SH-SY5Y (cell line): ENCODE results near the gene GRIK1.

Experiments
- GATA2 ChIP-seq: IDR thresholded peaks from 2 replicates; pipeline ENCODE4 v1.6.1; 2011; ENCODE audit warnings: mild to moderate bottlenecking, low read depth, low read length
- GATA3 ChIP-seq: IDR thresholded peaks from 2 replicates; pipeline ENCODE4 v1.6.1; 2011; ENCODE audit warnings: low read depth, mild to moderate bottlenecking, low read length, moderate library complexity

GRIK1 gene

DNA sequence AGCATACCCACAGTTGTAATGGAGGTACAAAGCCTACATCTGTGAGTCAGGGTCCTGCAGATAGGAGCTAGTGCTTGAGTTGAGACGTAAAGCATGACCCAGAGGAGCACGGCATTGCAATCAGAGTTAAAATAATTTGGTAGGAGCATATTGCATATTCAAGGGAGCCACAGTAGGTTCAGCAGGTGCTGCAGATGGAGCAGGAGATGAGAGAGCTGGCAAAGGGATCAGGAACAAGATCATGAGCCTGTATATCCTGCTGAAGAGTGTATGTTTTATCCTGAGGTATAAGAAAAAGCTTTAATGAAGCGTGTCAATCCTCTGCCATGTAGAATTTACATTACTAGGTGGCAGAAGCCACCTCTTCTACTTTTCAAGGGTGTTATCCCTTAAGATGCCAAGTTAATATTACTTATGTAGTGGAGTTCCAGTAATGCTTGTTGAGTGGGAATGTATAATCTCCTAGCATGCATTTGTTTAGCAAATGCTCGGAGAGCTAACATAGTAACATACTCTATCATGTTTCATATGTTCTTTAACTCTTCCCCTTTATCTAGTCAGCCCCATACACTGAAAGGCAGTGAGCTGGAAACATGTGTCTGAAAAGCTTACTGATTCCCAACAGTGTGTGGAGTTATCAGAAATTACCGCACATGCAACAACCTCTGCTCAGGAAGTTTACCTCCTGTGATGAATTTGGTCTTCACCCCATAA lies 300.3 kb downstream of the GRIK1 start:
- TF ChIP-seq GATA2 (no peak), GATA3 (no peak)

DNA sequence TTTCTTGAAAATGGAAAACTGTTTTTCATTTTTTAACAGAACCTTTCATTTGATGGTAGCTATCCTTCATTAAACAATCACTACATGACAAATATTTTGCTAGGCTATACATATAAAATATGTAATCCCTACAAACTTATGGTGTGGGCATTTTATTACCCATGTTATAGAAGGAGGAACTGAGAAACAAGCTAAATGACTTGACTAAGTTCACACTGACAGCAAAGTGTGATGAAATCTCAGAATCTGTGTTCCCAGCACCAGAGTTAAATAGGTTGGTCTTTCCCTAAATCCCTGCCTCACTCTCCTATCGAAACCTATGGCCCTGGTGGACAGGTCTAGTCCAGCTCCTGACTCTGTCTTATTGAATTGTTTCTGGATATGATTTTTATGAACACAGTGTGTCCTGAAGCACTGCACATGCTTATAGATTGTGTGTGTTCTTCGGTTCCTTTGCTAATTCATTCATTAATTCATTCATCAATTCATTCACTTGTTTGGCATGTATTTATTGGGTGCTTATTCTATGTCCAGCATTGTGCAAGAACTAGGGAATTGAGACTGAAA lies 301.0 kb downstream of the GRIK1 start:
- TF ChIP-seq GATA2 (no peak), GATA3 (no peak)

DNA sequence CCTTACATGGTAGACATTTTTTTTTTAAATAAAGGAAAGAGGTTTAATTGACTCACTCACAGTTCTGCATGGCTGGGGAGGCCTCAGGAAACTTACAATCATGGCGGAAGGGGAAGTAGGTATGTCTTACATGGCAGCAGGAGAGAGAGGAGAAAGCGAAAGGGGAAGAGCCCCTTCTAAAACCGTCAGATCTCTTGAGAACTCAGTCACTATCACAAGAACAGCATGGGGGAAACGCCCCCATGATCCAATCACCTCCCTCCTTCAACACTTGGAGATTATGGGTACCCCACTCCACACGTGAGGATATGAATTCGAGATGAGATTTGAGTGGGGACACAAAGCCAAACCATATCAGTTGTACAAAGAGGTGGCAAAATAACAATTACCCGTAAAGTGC lies 301.7 kb downstream of the GRIK1 start:
- TF ChIP-seq GATA2 (no peak), GATA3 (no peak)

DNA sequence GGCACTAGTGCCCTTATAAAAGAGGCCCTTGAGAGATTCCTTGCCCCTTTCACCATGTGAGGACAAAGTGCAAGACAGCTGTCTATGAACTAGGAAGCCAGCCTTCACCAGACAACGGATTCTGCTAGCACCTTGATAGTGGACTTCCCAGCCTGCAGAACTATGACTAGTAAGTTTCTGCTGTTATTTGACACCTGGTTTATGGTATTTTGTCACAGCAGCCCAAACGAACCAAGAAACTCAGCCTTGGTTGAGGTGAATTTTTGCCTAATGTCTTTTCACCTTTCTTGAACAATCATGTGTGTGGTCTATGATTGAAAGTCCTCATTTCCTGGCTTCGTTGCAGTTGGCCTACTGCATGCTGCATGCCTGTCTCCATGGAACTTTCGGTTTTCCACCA lies 302.2 kb downstream of the GRIK1 start:
- no peak for TF ChIP-seq GATA3
- TF ChIP-seq GATA2, result no peak

DNA sequence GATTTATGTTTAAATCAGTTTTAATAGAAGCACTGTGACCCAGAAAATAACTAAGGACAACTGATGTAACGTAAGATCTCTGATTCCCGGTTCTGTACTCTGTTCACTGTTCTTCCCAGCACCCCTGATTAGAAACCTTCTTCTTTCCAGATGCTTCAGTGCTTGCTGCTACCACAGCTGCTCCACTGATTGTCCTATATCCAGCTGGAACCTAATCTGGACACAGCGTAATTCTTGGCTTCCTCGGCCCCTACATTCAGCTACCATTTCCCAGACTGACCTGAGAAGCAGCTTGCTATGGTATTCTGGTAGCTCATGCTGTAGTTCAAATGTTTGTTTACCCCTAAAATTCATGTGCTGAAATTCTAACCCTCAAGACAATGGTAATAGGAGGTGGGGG lies 302.7 kb downstream of the GRIK1 start:
- TF ChIP-seq GATA3 (no peak), GATA2 (no peak)

DNA sequence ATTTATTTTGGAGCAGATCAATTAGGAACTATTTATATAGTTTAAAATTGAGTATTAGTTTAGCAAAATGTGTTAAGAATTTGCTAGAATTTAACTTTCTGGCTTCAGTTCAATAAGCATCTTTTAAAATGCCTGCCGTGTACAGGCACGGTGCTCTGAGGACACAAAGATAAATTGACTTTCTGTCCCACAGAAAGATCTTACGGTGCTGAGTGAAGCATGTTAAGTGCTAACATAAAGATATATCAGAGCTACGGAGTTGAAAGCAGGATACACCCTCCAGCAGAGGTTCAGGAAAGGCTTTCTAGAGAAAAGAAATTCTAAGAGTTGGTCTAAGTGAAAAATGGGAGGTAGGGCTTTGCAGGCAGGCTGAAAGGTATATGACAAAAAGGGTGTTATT lies 305.4 kb downstream of the GRIK1 start:
- TF ChIP-seq GATA2, result no peak
- no peak for TF ChIP-seq GATA3

DNA sequence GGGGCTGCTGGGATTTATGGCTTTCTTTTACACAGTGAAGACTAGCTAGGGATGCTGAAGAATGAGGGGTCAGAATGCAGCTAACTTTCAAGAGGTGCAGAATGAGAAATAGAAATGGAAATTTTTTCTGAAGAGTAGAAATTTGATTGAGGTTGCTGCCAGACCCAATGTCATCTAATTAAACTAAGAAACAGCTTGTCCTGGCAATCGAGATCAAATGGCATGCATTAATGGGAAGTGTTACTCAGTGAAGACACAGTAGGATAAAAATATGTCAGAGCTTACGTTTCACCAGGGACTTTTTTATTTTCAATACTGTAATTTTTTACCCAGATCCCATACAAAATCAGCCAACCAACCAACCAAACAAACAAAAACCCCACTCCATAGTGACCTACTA lies 306.0 kb downstream of the GRIK1 start:
- no peak for TF ChIP-seq GATA2
- TF ChIP-seq GATA3, result no peak

DNA sequence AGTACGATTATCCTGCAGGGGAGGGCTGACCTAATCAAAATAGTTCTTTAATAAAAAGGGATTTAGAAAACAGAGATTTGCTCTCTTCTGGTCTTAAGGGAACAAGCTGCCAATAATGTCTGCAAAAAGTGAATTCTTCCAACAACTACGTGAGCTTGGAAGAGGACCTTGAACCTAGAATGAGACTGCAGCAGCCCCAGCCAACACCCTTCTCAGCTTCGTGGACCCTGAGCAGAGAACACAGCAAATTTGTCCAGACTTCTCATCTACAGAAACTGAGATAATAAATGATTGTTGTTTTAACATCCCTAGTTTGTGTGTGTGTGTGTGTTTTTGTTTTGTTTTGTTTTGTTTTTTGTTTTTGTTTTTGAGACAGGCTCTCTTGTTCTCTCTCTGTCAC lies 309.4 kb downstream of the GRIK1 start:
- no peak for TF ChIP-seq GATA2
- TF ChIP-seq GATA3, result no peak

DNA sequence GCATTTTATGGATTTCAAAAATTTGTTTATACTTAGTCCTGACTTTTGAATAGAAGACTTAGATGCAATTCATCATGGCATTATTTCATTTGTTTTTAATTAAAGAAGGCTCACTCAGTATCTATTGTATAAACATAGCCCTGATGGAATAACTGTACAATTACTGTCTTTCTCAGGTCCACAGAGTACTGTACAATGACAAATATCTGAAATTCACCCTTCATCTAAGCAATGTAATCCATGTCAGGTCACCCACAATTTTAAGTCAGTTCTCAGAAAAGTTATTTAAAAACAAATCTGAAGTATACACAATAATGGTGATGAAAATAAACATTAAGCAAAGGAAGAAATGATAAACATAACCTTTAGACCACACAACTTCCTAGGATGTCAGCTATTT lies 311.9 kb downstream of the GRIK1 start:
- no peak for TF ChIP-seq GATA3

DNA sequence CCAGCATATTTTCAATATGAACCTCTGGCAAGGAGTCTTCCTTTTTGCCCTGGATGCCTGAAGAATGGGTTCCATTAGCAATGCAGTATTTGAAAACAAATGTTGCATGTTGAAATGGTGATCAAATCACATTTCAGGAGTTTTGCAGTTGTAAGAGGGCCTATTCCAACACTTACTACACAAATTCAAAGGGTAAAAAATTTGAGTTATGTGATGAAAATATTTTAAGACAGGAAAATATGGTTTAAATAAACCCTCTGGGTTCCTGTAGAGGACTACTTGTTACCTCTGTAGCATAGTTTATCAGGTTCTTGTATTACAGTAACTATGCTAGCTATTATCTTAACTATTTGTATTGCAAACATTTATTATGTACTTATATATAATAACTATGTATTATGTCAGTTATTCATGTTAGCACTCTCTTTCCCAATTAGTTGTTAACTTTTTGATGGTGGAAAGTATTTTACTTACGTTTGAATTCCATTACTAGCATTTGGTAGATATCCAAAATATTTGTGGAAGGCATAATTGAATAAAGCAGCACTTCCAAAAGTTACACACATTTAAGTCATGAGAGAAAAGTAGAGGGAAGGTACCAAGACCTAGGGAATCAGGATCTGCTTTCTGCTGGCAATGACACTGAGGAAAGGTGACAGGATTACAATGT lies 312.9 kb downstream of the GRIK1 start:
- TF ChIP-seq GATA3, result no peak
- no peak for TF ChIP-seq GATA2

DNA sequence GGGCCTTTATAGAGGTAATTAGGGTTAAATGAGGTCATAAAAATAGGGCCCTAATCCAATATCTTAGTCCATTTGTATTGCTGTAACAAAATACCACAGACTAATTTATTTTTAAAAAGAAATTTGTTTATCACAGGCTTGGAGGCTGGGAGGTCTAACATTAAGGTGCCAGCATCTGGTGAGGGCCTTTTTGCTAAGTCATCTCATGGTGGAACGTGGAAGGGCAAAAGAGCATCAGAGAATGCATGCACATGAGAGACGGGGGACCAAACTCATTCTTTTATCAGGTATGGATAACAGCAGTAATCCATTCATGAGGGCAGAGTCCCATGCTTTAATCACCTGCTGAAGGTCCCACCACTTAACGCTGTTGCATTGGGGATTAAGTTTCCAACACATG lies 313.8 kb downstream of the GRIK1 start:
- no peak for TF ChIP-seq GATA3
- TF ChIP-seq GATA2, result no peak

DNA sequence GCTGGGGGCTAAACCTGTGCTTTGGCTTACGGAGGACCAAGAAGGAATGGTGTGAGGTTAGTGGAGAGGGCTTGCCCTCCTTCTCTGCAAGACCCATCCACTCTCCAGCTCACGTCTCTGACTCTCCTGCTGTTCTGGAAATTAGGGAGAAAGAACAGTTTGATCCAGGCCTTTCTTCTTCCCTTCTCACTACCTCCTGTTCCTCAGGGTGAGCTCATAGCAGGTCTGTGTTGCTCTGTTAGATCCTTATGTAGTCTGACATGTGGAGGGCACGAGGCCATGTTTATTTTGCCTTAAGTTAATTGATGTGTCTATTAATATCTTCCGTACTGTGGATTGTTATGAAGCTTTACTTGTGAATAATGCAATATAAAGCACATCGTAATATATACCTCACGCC lies 315.0 kb downstream of the GRIK1 start:
- TF ChIP-seq GATA2 (no peak), GATA3 (no peak)

DNA sequence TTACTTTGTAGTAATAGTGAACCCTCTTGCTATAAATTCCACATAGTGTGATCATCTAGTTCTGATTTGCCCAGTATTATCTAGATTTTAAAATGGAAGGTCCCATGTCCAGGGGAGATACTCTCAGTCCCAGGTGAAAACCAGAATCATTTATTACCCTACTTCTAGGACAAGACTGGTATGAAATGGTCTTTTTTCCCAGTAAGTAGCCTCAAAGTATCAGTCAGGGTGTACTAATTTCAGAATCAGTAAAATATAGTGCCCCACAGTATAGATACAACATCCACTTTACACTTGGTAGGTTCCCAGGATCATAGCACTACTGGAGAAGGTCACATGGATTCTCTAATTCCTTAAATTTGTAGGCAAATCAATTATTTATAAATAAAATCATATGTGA lies 318.3 kb downstream of the GRIK1 start:
- TF ChIP-seq GATA3 (no peak), GATA2 (no peak)

DNA sequence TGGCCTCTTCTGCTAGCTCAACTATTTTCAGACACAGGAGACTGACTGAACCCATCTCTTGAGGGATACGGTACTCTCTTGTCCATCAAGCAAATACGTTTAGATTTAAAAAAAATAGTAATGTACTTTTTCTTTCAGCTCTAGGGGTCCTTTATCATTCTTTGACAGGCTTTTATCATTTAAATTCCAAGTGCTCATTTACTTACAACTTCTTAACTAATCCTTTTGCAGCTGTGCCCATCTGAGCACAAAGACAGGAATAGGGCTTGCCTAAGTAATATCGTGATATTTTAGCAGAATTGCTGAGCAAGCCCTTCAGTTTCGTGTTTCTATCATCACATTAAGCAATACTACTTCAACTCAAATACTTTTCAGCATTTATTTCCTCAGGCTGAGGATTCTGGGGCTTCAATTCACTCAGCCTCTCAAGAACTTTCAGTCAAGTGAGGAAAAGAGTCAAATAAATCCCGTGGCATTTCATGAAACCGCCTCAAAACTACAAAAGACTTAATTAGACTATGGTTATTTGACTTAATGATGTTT lies 323.5 kb downstream of the GRIK1 start:
- TF ChIP-seq GATA2, result no peak
- TF ChIP-seq GATA3, result no peak

DNA sequence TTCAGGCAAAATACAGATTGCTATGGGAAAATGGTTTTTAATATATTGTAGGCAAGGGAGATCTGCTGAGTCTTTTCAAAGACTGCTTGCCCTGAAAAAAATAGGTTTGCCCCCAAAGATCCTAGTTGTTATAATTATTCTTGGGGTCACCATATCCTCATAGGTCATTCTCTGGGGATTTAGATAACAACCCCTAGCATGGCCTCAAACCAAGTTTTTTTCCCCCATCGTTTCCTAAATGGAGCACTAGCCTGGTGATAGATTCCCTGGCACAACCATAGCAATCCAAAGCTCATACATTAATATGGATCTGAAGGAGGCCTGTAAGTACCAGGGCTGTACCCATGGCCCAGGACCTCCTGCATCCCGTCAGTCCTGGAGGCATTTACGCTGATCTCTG lies 325.9 kb downstream of the GRIK1 start:
- TF ChIP-seq GATA3 (no peak), GATA2 (no peak)
